HG02571 (cell line): Measurements from ENCODE around the gene AIMP1.

Source experiments
- ATAC-seq: cut with Tn5 transposase; IDR thresholded peaks from one replicate; pipeline ENCODE4 v1.9.1; 2021; ENCODE audit warnings: mild to moderate bottlenecking, moderate library complexity; ENCODE audit not compliant: unreplicated experiment

The AIMP1 gene

GRCh38 chr4:106315968-106316772, at the start of gene AIMP1, which contains the start of gene TBCK:
Gene AIMP1, plus strand, starts transcription at chr4:106316550. Its CDS starts 8,460 bp downstream, at chr4:106325010.
Gene TBCK, minus strand, starts transcription at chr4:106316209. Its CDS starts 7,249 bp downstream, at chr4:106308960.
- peak; percentile 88 for ATAC-seq

GRCh38 chr4:106268786-106269185, 47.6 kb upstream of the AIMP1 start:
- no peak for ATAC-seq

- ATAC-seq, result no peak
Observed at GRCh38 chr4:106269711-106270110, 46.6 kb upstream of the AIMP1 start.

GRCh38 chr4:106270736-106271135, 45.6 kb upstream of the AIMP1 start:
- no peak for ATAC-seq

GRCh38 chr4:106273831-106274230, 42.5 kb upstream of the AIMP1 start:
- ATAC-seq, result no peak

- no peak for ATAC-seq
Observed at GRCh38 chr4:106277140-106277675, 39.1 kb upstream of the AIMP1 start.

GRCh38 chr4:106284227-106284626, 32.1 kb upstream of the AIMP1 start:
- no peak for ATAC-seq

GRCh38 chr4:106286611-106287010, 29.7 kb upstream of the AIMP1 start:
- no peak for ATAC-seq

GRCh38 chr4:106287353-106287969, 28.9 kb upstream of the AIMP1 start:
- ATAC-seq, result no peak

GRCh38 chr4:106289737-106290136, 26.6 kb upstream of the AIMP1 start:
- ATAC-seq, result no peak

- no peak for ATAC-seq
Observed at GRCh38 chr4:106291678-106292077, 24.7 kb upstream of the AIMP1 start.

- no peak for ATAC-seq
Observed at GRCh38 chr4:106294062-106294461, 22.3 kb upstream of the AIMP1 start.

- no peak for ATAC-seq
Observed at GRCh38 chr4:106297245-106298035, 18.9 kb upstream of the AIMP1 start.

- ATAC-seq, result no peak
Observed at GRCh38 chr4:106299977-106300376, 16.4 kb upstream of the AIMP1 start.

GRCh38 chr4:106301393-106302061, 14.8 kb upstream of the AIMP1 start:
- no peak for ATAC-seq

- ATAC-seq, result no peak
Observed at GRCh38 chr4:106302062-106302438, 14.3 kb upstream of the AIMP1 start.

GRCh38 chr4:106303548-106304281, 12.6 kb upstream of the AIMP1 start:
- no peak for ATAC-seq

- no peak for ATAC-seq
Observed at GRCh38 chr4:106304632-106305031, 11.7 kb upstream of the AIMP1 start.

GRCh38 chr4:106305435-106306055, 10.8 kb upstream of the AIMP1 start:
- ATAC-seq, result no peak

GRCh38 chr4:106306561-106306960, 9.8 kb upstream of the AIMP1 start:
- ATAC-seq, result no peak
